Karpas-422 (cell line): ENCODE data around the gene ROS1. TPM values are rescaled to one million over a fixed set of nuclear protein-coding genes. Genes with fewer than 3 reads are reported as not detected.

ENCODE experiments used
- DNase-seq: peaks from one replicate; pipeline ENCODE4 v3.0.0-alpha.2; 2015
- H2AFZ ChIP-seq: fragments of 200-600 bp; sonication (generic); 2 replicates; pipeline ENCODE4 v1.6.1; 2014; ENCODE audit warnings: antibody characterized with exemption, low read length, mixed read lengths
- H3K27ac ChIP-seq: fragments of 200-600 bp; sonication (generic); 2 replicates; pipeline ENCODE4 v1.5.1; 2014; ENCODE audit warnings: mild to moderate bottlenecking, low read length, moderate library complexity
- H3K27me3 ChIP-seq: fragments of 200-600 bp; sonication (generic); 2 replicates; pipeline ENCODE4 v1.6.1; 2014; ENCODE audit warnings: low read length, mixed read lengths
- H3K36me3 ChIP-seq: fragments of 200-600 bp; sonication (generic); 2 replicates; pipeline ENCODE4 v1.6.1; 2014; ENCODE audit warnings: low read length, mixed read lengths; ENCODE audit not compliant: insufficient read depth
- H3K4me1 ChIP-seq: fragments of 200-600 bp; sonication (generic); 2 replicates; pipeline ENCODE4 v1.6.1; 2014; ENCODE audit warnings: mild to moderate bottlenecking, low read length, mixed read lengths
- H3K4me2 ChIP-seq: fragments of 200-600 bp; sonication (generic); 2 replicates; pipeline ENCODE4 v1.6.1; 2014; ENCODE audit warnings: low read length, low read depth, mild to moderate bottlenecking; ENCODE audit not compliant: poor library complexity, severe bottlenecking
- H3K4me3 ChIP-seq: fragments of 200-600 bp; sonication (generic); 2 replicates; pipeline ENCODE4 v1.5.1; 2014; ENCODE audit warnings: mild to moderate bottlenecking, antibody characterized with exemption, low read length, mixed read lengths
- H3K79me2 ChIP-seq: fragments of 200-600 bp; sonication (generic); 2 replicates; pipeline ENCODE4 v1.6.1; 2014; ENCODE audit warnings: mild to moderate bottlenecking, low read length, mixed read lengths
- H3K9ac ChIP-seq: fragments of 200-600 bp; sonication (generic); 2 replicates; pipeline ENCODE4 v1.6.0; 2014; ENCODE audit warnings: low read length
- H3K9me2 ChIP-seq: fragments of 200-600 bp; sonication (generic), shearing (Covaris generic); replicated peaks from 2 replicates; pipeline ENCODE4 v1.6.0; 2014; ENCODE audit warnings: mild to moderate bottlenecking, low read length, moderate library complexity; ENCODE audit not compliant: insufficient read depth
- H3K9me3 ChIP-seq: fragments of 300-700, 200-600 bp; sonication (generic); 2 replicates; pipeline ENCODE4 v1.6.1; 2014; ENCODE audit warnings: low read length, mixed read lengths
- H4K20me1 ChIP-seq: fragments of 200-600 bp; sonication (generic); 2 replicates; pipeline ENCODE4 v1.6.1; 2014; ENCODE audit warnings: mild to moderate bottlenecking, antibody characterized with exemption, low read length, low read depth; ENCODE audit not compliant: insufficient read depth
- total RNA-seq: library from RNA; depleted of rRNA; stranded (reverse); fragments of >200 nt; shearing (Covaris generic); gene quantifications from 2 replicates; pipeline ENCODE4 v1.2.3, GENCODE V29; 2014; ENCODE audit warnings: low replicate concordance

Gene ROS1
- total RNA-seq, 1 experiment from 2014 or later = not detected

- Histone ChIP-seq H3K36me3 (no peaks in the 10 kb centered on the region), H3K9ac (no peak overlapping the region), H4K20me1 (no peaks in the 10 kb centered on the region), H3K27me3 (no peaks in the 10 kb centered on the region), H3K9me2 (no peaks in the 10 kb centered on the region), H3K27ac (no peak overlapping the region), H3K79me2 (no peaks in the 10 kb centered on the region), H2AFZ (no peak overlapping the region), H3K4me1 (no peaks in the 10 kb centered on the region), H3K4me3 (no peak overlapping the region), H3K9me3 (no peaks in the 10 kb centered on the region), H3K4me2 (no peak overlapping the region)
- no peak for DNase-seq
Observed at GRCh38 chr6:117288083-117288715, 137.5 kb downstream of the ROS1 start.

- Histone ChIP-seq H3K27ac (no peak overlapping the region), H4K20me1 (no peaks in the 10 kb centered on the region), H3K36me3 (no peaks in the 10 kb centered on the region), H3K4me1 (no peaks in the 10 kb centered on the region), H2AFZ (no peak overlapping the region), H3K9me2 (no peaks in the 10 kb centered on the region), H3K4me2 (no peak overlapping the region), H3K9ac (no peak overlapping the region), H3K9me3 (no peaks in the 10 kb centered on the region), H3K4me3 (no peak overlapping the region), H3K79me2 (no peaks in the 10 kb centered on the region), H3K27me3 (no peaks in the 10 kb centered on the region)
- DNase-seq = no peak
Observed at GRCh38 chr6:117280922-117281321, 144.8 kb downstream of the ROS1 start.

- Histone ChIP-seq H4K20me1 (no peaks in the 10 kb centered on the region), H3K79me2 (no peaks in the 10 kb centered on the region)
Observed at GRCh38 chr6:117276778-117277316, 148.9 kb downstream of the ROS1 start.

GRCh38 chr6:117275711-117276110 lies 150.0 kb downstream of the ROS1 start:
- Histone ChIP-seq H3K9me2 (no peaks in the 10 kb centered on the region), H4K20me1 (no peaks in the 10 kb centered on the region), H2AFZ (no peak overlapping the region), H3K4me3 (no peak overlapping the region), H3K9ac (no peak overlapping the region), H3K36me3 (no peaks in the 10 kb centered on the region), H3K4me1 (no peaks in the 10 kb centered on the region), H3K79me2 (no peaks in the 10 kb centered on the region), H3K9me3 (no peaks in the 10 kb centered on the region), H3K27ac (no peak overlapping the region), H3K4me2 (no peak overlapping the region), H3K27me3 (no peaks in the 10 kb centered on the region)
- DNase-seq = no peak

More at GRCh38 chr6:117276778-117277316, 148.9 kb downstream of the ROS1 start:
- Histone ChIP-seq H3K4me1 (no peaks in the 10 kb centered on the region), H3K9ac (no peak overlapping the region), H3K36me3 (no peaks in the 10 kb centered on the region), H3K9me3 (no peaks in the 10 kb centered on the region), H2AFZ (no peak overlapping the region), H3K27ac (no peak overlapping the region), H3K27me3 (no peaks in the 10 kb centered on the region), H3K4me2 (no peak overlapping the region), H3K4me3 (no peak overlapping the region), H3K9me2 (no peaks in the 10 kb centered on the region)
- DNase-seq = no peak

- Histone ChIP-seq H4K20me1 (no peaks in the 10 kb centered on the region), H3K79me2 (no peaks in the 10 kb centered on the region), H3K4me2 (no peak overlapping the region), H3K9me3 (no peaks in the 10 kb centered on the region), H3K27ac (no peak overlapping the region), H3K27me3 (no peaks in the 10 kb centered on the region), H3K36me3 (no peaks in the 10 kb centered on the region), H3K9ac (no peak overlapping the region), H3K4me1 (no peaks in the 10 kb centered on the region), H3K9me2 (no peaks in the 10 kb centered on the region), H2AFZ (no peak overlapping the region), H3K4me3 (no peak overlapping the region)
- no peak for DNase-seq
Observed at GRCh38 chr6:117275205-117275604, 150.5 kb downstream of the ROS1 start.

GRCh38 chr6:117272891-117273290 lies 152.9 kb downstream of the ROS1 start:
- no peaks in the 10 kb centered on the region for H3K27me3 ChIP-seq

GRCh38 chr6:117272032-117272866 lies 153.5 kb downstream of the ROS1 start:
- Histone ChIP-seq H3K9me3 (no peaks in the 10 kb centered on the region), H3K4me2 (no peak overlapping the region), H2AFZ (no peak overlapping the region), H3K36me3 (no peaks in the 10 kb centered on the region), H3K9ac (no peak overlapping the region), H3K4me3 (no peak overlapping the region), H3K79me2 (no peaks in the 10 kb centered on the region), H3K4me1 (no peaks in the 10 kb centered on the region), H4K20me1 (no peaks in the 10 kb centered on the region), H3K27ac (no peak overlapping the region), H3K9me2 (no peaks in the 10 kb centered on the region), H3K27me3 (no peaks in the 10 kb centered on the region)
- no peak for DNase-seq

More at GRCh38 chr6:117272891-117273290, 152.9 kb downstream of the ROS1 start:
- no peak for DNase-seq
- H3K79me2 ChIP-seq = no peaks in the 10 kb centered on the region
- no peaks in the 10 kb centered on the region for H3K9me2 ChIP-seq
- no peak overlapping the region for H3K4me2 ChIP-seq
- no peak overlapping the region for H3K27ac ChIP-seq
- H3K4me3 ChIP-seq = no peak overlapping the region
- no peak overlapping the region for H3K9ac ChIP-seq
- no peaks in the 10 kb centered on the region for H4K20me1 ChIP-seq
- no peaks in the 10 kb centered on the region for H3K9me3 ChIP-seq
- no peaks in the 10 kb centered on the region for H3K4me1 ChIP-seq
- H2AFZ ChIP-seq = no peak overlapping the region
- no peaks in the 10 kb centered on the region for H3K36me3 ChIP-seq

GRCh38 chr6:117270843-117271507 lies 154.8 kb downstream of the ROS1 start:
- Histone ChIP-seq H3K36me3 (no peaks in the 10 kb centered on the region), H3K4me3 (no peak overlapping the region), H3K79me2 (no peaks in the 10 kb centered on the region), H3K27me3 (no peaks in the 10 kb centered on the region), H3K9me3 (no peaks in the 10 kb centered on the region), H3K9ac (no peak overlapping the region), H4K20me1 (no peaks in the 10 kb centered on the region), H2AFZ (no peak overlapping the region), H3K27ac (no peak overlapping the region), H3K4me1 (no peaks in the 10 kb centered on the region), H3K9me2 (no peaks in the 10 kb centered on the region), H3K4me2 (no peak overlapping the region)
- no peak for DNase-seq
